ENCODE data around the gene MTHFD2L.

GRCh38 chr4:74117024-74117534, 40.8 kb upstream of the MTHFD2L start:
- TF ChIP-seq, protein P1, sequence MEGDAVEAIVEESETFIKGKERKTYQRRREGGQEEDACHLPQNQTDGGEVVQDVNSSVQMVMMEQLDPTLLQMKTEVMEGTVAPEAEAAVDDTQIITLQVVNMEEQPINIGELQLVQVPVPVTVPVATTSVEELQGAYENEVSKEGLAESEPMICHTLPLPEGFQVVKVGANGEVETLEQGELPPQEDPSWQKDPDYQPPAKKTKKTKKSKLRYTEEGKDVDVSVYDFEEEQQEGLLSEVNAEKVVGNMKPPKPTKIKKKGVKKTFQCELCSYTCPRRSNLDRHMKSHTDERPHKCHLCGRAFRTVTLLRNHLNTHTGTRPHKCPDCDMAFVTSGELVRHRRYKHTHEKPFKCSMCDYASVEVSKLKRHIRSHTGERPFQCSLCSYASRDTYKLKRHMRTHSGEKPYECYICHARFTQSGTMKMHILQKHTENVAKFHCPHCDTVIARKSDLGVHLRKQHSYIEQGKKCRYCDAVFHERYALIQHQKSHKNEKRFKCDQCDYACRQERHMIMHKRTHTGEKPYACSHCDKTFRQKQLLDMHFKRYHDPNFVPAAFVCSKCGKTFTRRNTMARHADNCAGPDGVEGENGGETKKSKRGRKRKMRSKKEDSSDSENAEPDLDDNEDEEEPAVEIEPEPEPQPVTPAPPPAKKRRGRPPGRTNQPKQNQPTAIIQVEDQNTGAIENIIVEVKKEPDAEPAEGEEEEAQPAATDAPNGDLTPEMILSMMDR (conservative IDR thresholded peaks at IDR 0.05; ENCODE audit: low read depth, low read length), result no peak
- no peak for TF ChIP-seq EZH2 (IDR thresholded peaks at IDR 0.05; ENCODE audit: low read length, unreplicated experiment)

Measured in PC-3 (cell line).